Kidney (tissue), 14 donors: ENCODE measurements around the gene LORICRIN. TPM values are rescaled to one million over a fixed set of nuclear protein-coding genes. Genes with fewer than 3 reads are reported as not detected.

Experiments
- DNase-seq, 5 donors: peaks; one replicate each; pipeline ENCODE4 v3.0.0-alpha.2; 2013 to 2020
- FAIRE-seq: peaks from 2 replicates; lab custom pipeline; 2012; peaks lifted over from hg19 to GRCh38; lab: Jason Lieb, UNC
- H3K27ac ChIP-seq, 2 donors: one replicate each; pipeline ENCODE4 v1.7.0; 2013; ENCODE audit warnings: low read depth in 2 of 2, low read length in 2 of 2, inconsistent platforms in 1 of 2
- H3K27me3 ChIP-seq: one replicate; pipeline ENCODE4 v1.7.1; 2013; ENCODE audit warnings: low read length, inconsistent platforms; ENCODE audit not compliant: control insufficient read depth, insufficient read depth
- H3K36me3 ChIP-seq, 3 donors: one replicate each; pipeline versions ENCODE4 v1.7.0 to v1.7.1; 2013; ENCODE audit warnings: low read length in 3 of 3, control low read depth in 1 of 3, inconsistent platforms in 1 of 3; ENCODE audit not compliant: insufficient read depth in 3 of 3, control insufficient read depth in 2 of 3
- H3K4me1 ChIP-seq, 3 donors: one replicate each; pipeline versions ENCODE4 v1.7.0 to v1.7.1; 2013; ENCODE audit warnings: low read length in 3 of 3, inconsistent platforms in 1 of 3, low read depth in 1 of 3; ENCODE audit not compliant: control insufficient read depth in 2 of 3, insufficient read depth in 2 of 3
- H3K4me3 ChIP-seq, 3 donors: one replicate each; pipeline versions ENCODE4 v1.7.0 to v1.8.1; 2013; ENCODE audit warnings: low read length in 3 of 3, control low read depth in 1 of 3, inconsistent platforms in 1 of 3
- H3K9ac ChIP-seq, 3 donors: one replicate each; pipeline versions ENCODE4 v1.7.0 to v1.7.1; 2013; ENCODE audit warnings: low read length in 3 of 3, control low read depth in 1 of 3, inconsistent platforms in 1 of 3
- H3K9me3 ChIP-seq, 3 donors: one replicate each; pipeline versions ENCODE4 v1.7.0 to v1.7.1; 2013; ENCODE audit warnings: low read length in 3 of 3, control low read depth in 1 of 3, inconsistent platforms in 1 of 3; ENCODE audit not compliant: control insufficient read depth in 2 of 3, insufficient read depth in 1 of 3
- CTCF ChIP-seq: IDR thresholded peaks from 3 replicates; pipeline ENCODE4 v1.5.1; 2012; ENCODE audit warnings: mild to moderate bottlenecking, moderate library complexity, borderline replicate concordance; ENCODE audit not compliant: insufficient read depth; ENCODE audit errors: extremely low read depth
- intact Hi-C: fragments of 100-400 bp; cut with DNase I; formaldehyde crosslinking; loops from one replicate; pipeline ENCODE4 v1.11.1; 2022
- polyA plus RNA-seq: library from polyadenylated mRNA; stranded (reverse); fragments of 350-450 nt; fragmentation: Illumina TruSeq; extraction: RNeasy Lipid Tissue Mini Kit (QIAGEN cat#74804); gene quantifications from one replicate; pipeline ENCODE4 v1.2.3, GENCODE V29; 2014; ENCODE audit warnings: low read depth, low replicate concordance; ENCODE audit not compliant: insufficient read depth
- total RNA-seq: library from RNA; stranded (reverse); fragmentation: NEBNext Ultra II Directional; extraction: Animal tissue kit (Norgen Biotek cat#: 25700); gene quantifications from one replicate; pipeline ENCODE4 v1.2.1, GENCODE V29; 2021
- donor health status: control.
- donor health status: control.
- donor health status: control.
- donor health status: control.
- donor health status: control.
- donor health status: DM: yes; HTN: yes; CAD: no.
- donor health status: Normal renal cell carcinoma (clear cell type).

Gene LORICRIN
- total and polyA plus RNA-seq, 2 donors from 2014 or later, result not detected

GRCh38 chr1:153251562-153251961, 7.9 kb upstream of the LORICRIN start:
- DNase-seq (no peak), FAIRE-seq (no peak)
- no peak for TF ChIP-seq CTCF
- intact Hi-C loops, result no loop called here
- Histone ChIP-seq H3K27ac (no peak overlapping the region), H3K27me3 (peaks cover 4% of the 10 kb centered on the region), H3K9me3 (no peaks in the 10 kb centered on the region), H3K4me1 (no peaks in the 10 kb centered on the region), H3K9ac (no peak overlapping the region), H3K4me3 (no peak overlapping the region), H3K36me3 (no peaks in the 10 kb centered on the region)

GRCh38 chr1:153251988-153252387, 7.5 kb upstream of the LORICRIN start:
- Histone ChIP-seq H3K9ac (no peak overlapping the region), H3K4me3 (no peak overlapping the region), H3K4me1 (no peaks in the 10 kb centered on the region), H3K27me3 (peaks cover 4% of the 10 kb centered on the region), H3K9me3 (no peaks in the 10 kb centered on the region), H3K27ac (no peak overlapping the region), H3K36me3 (no peaks in the 10 kb centered on the region)
- no peak for DNase-seq
- FAIRE-seq, result no peak
- no peak for TF ChIP-seq CTCF
- intact Hi-C loops, result no loop called here

- TF ChIP-seq CTCF, result no peak
- no peak for FAIRE-seq
- Histone ChIP-seq H3K36me3 (no peaks in the 10 kb centered on the region), H3K9me3 (no peaks in the 10 kb centered on the region), H3K9ac (no peak overlapping the region), H3K4me1 (no peaks in the 10 kb centered on the region), H3K27me3 (peaks cover 4% of the 10 kb centered on the region), H3K4me3 (no peak overlapping the region), H3K27ac (no peak overlapping the region)
- intact Hi-C loops, result no loop called here
- DNase-seq, result peak in 2 of 5 donors; percentile 31 to 56
These were observed 6.4 kb upstream of the LORICRIN start for GRCh38 chr1:153253076-153253475.

- intact Hi-C loops, result no loop called here
- no peak for TF ChIP-seq CTCF
- Histone ChIP-seq H3K4me3 (no peak overlapping the region), H3K9me3 (no peaks in the 10 kb centered on the region), H3K9ac (no peak overlapping the region), H3K27me3 (peaks cover 4% of the 10 kb centered on the region), H3K27ac (no peak overlapping the region), H3K4me1 (no peaks in the 10 kb centered on the region), H3K36me3 (no peaks in the 10 kb centered on the region)
- DNase-seq (no peak), FAIRE-seq (no peak)
These were observed 5.8 kb upstream of the LORICRIN start for GRCh38 chr1:153253693-153254092.
